22Rv1 (cell line): ENCODE measurements around the gene HSP90AA1.

Experiments used
- CTCF ChIP-seq: fragments of 450-650 bp; IDR thresholded peaks from 2 replicates; pipeline ENCODE4 v1.5.1; 2017; ENCODE audit warnings: mild to moderate bottlenecking
- ZFX ChIP-seq: fragments of 450-650 bp; IDR thresholded peaks from 2 replicates; pipeline ENCODE4 v1.6.1; 2017; ENCODE audit warnings: antibody characterized with exemption, borderline replicate concordance

GRCh38 chr14:102047808-102048540 is 38.9 kb downstream of the HSP90AA1 start:
- TF ChIP-seq CTCF (no peak), ZFX (no peak)
